Superior temporal gyrus (tissue), 1 donor: ENCODE data around the gene RHOA.

Experiments used
- DNase-seq: peaks from one replicate; pipeline ENCODE4 v3.0.0-alpha.2; 2016; ENCODE audit errors: extremely low spot score

RHOA gene

GRCh38 chr3:49324768-49325167, 87.0 kb downstream of the RHOA start:
- no peak for DNase-seq

- no peak for DNase-seq
These were observed 94.9 kb downstream of the RHOA start for GRCh38 chr3:49316696-49317457.

- DNase-seq, result peak; percentile 36
These were observed 97.7 kb downstream of the RHOA start for GRCh38 chr3:49313896-49314688.

GRCh38 chr3:49311283-49311682, 100.5 kb downstream of the RHOA start:
- no peak for DNase-seq

- DNase-seq, result no peak
These were observed 101.1 kb downstream of the RHOA start for GRCh38 chr3:49310677-49311076.
